ENCODE results near the gene CREG1.

DNA sequence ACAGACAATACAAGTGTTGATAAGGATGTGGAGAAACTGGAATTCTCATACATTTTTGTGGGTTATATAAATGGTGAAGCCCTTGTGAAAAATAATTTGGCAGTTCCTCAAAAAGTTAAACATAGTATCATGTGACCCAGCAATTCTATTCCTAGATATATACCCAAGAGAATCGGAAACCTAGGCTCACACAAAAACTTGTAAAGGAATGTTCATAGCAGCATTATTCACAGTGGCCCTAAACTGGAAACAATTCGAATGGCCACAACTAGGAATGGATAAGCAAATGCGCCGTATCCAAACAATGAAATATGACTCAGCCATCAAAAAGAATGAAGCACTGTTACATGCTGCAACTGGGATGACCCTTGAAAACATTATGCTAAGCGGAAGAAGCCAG lies 31.3 kb downstream of the CREG1 start:
- TF ChIP-seq, protein P1, sequence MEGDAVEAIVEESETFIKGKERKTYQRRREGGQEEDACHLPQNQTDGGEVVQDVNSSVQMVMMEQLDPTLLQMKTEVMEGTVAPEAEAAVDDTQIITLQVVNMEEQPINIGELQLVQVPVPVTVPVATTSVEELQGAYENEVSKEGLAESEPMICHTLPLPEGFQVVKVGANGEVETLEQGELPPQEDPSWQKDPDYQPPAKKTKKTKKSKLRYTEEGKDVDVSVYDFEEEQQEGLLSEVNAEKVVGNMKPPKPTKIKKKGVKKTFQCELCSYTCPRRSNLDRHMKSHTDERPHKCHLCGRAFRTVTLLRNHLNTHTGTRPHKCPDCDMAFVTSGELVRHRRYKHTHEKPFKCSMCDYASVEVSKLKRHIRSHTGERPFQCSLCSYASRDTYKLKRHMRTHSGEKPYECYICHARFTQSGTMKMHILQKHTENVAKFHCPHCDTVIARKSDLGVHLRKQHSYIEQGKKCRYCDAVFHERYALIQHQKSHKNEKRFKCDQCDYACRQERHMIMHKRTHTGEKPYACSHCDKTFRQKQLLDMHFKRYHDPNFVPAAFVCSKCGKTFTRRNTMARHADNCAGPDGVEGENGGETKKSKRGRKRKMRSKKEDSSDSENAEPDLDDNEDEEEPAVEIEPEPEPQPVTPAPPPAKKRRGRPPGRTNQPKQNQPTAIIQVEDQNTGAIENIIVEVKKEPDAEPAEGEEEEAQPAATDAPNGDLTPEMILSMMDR (conservative IDR thresholded peaks at IDR 0.05; ENCODE audit: low read depth, low read length): no peak
- no peak for TF ChIP-seq EZH2 (IDR thresholded peaks at IDR 0.05; ENCODE audit: borderline replicate concordance, low read depth, low read length, poor library complexity, severe bottlenecking)

All from A673 (cell line).